Esophagus squamous epithelium (tissue), 5 donors: ENCODE data around the gene FRMD5. TPM values are rescaled to one million over a fixed set of nuclear protein-coding genes. Genes with fewer than 3 reads are reported as not detected.

Experiments used
- DNase-seq: peaks from one replicate; lab custom pipeline; 2025; lab: John Stamatoyannopoulos, UW
- H3K27ac ChIP-seq, 4 donors: fragments of 200-600 bp; sonication (generic); one replicate each; pipeline ENCODE4 v1.5.1; 2016 to 2019; ENCODE audit warnings: mild to moderate bottlenecking in 1 of 4
- H3K27me3 ChIP-seq, 4 donors: fragments of 200-600 bp; sonication (generic); 1 replicate in 3 of 4; 2 replicates in 1 of 4; pipeline versions ENCODE4 v1.5.1 to v1.6.0; 2017 to 2021; ENCODE audit warnings: antibody characterized with exemption in 1 of 4
- H3K36me3 ChIP-seq, 3 donors: fragments of 200-600 bp; sonication (generic); one replicate each; pipeline ENCODE4 v1.5.1; 2016 to 2019
- H3K4me1 ChIP-seq, 3 donors: fragments of 200-600 bp; sonication (generic); one replicate each; pipeline ENCODE4 v1.5.1; 2017 to 2019
- H3K4me3 ChIP-seq, 4 donors: fragments of 200-600 bp; sonication (generic); 1 replicate in 3 of 4; 2 replicates in 1 of 4; pipeline ENCODE4 v1.5.1; 2016 to 2019; ENCODE audit warnings: mild to moderate bottlenecking in 2 of 4, moderate library complexity in 1 of 4
- H3K9me3 ChIP-seq, 3 donors: fragments of 200-600 bp; sonication (generic); one replicate each; pipeline ENCODE4 v1.5.1; 2016 to 2019
- CTCF ChIP-seq, 6 experiments: fragments of 450-650 bp in 4 of 6; fragments of 200-600 bp in 2 of 6; sonication (generic) in 2 of 6; IDR thresholded peaks; one replicate each; pipeline ENCODE4 v1.5.1; 2016 to 2019; ENCODE audit warnings: antibody characterized with exemption in 6 of 6, mild to moderate bottlenecking in 4 of 6, moderate library complexity in 4 of 6
- POLR2A ChIP-seq, 4 donors: fragments of 450-650 bp; IDR thresholded peaks; one replicate each; pipeline ENCODE4 v1.6.1; 2017; ENCODE audit warnings: antibody characterized with exemption in 4 of 4, mild to moderate bottlenecking in 4 of 4, moderate library complexity in 3 of 4
- WGBS, 2 donors: methylation state at CpG; one replicate each; pipeline ENCODE4 v1.1.5; 2018; 5-methylcytosine and 5-hydroxymethylcytosine counted together
- intact Hi-C: fragments of 100-400 bp; cut with DNase I; formaldehyde crosslinking; loops from one replicate; pipeline ENCODE4 v1.15.0; 2022
- total RNA-seq, 4 donors: library from RNA; depleted of rRNA; stranded (reverse); fragments of >200 nt; gene quantifications; one replicate each; pipeline ENCODE4 v1.1.0, GENCODE V29; 2016
- donor health status: DM: yes; HTN: yes; CAD: no.

FRMD5 gene
- total RNA-seq, 4 donors from 2014 or later: 0.19 TPM; not detected in 3

DNA sequence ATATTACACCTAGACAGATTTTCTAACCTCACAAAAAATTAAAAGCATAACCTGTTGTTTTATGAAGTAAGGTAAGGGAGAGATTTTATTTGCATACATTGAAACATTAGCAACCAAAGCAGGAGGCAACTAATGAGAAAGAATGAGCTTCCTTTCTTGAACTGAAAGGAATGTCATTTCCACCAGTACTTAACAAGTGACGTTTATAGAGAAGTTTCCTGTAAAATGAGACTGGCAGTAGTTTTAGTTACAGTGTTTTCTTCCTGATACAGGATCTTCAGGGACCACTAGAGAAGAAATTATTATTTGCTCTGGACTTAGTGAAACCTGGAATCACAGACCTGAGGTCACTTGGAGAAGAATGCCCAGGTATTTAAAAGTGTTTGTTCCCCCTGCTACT lies 27.4 kb upstream of the FRMD5 start:
- Histone ChIP-seq H3K27me3 (peaks cover 0 to 74% (median 0%) of the 10 kb centered on the region in 4 donors), H3K36me3 (no peaks in the 10 kb centered on the region), H3K9me3 (peaks cover 0 to 3% (median 0%) of the 10 kb centered on the region in 3 donors), H3K4me1 (no peaks in the 10 kb centered on the region), H3K27ac (no peak overlapping the region), H3K4me3 (no peak overlapping the region)
- intact Hi-C loops: no loop called here
- no peak for DNase-seq
- no peak for TF ChIP-seq CTCF (IDR thresholded peaks at IDR 0.05)
- no peak for TF ChIP-seq POLR2A (IDR thresholded peaks at IDR 0.05)
- 50% methylated on average over 1 of the region's 1 CpG for WGBS, 2 donors

DNA sequence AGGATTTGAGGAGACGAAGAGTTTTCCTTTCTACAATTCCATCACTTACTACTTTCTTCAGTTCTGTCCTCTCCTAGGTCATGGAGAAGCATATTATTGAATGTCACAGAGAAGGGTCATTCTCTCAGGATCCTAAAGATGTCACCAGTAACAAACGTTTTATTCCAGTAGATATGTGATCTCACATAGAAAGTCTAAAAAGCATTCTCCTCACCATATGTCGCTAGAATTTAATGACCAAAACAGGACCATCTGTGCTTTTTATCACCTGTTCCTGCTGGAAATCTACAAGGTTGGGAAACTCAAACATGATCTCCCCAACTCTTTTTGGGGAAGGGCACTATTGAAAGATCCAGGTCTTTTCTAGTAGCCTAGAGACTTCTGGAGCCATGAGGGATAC lies 24.0 kb upstream of the FRMD5 start:
- intact Hi-C loops: no loop called here
- DNase-seq: no peak
- H3K9me3 ChIP-seq: no peaks in the 10 kb centered on the region
- H3K4me1 ChIP-seq: no peaks in the 10 kb centered on the region
- H3K36me3 ChIP-seq: no peaks in the 10 kb centered on the region
- no peak overlapping the region for H3K27ac ChIP-seq
- H3K27me3 ChIP-seq: peaks cover 0 to 67% (median 0%) of the 10 kb centered on the region in 4 donors
- no peak for TF ChIP-seq POLR2A (IDR thresholded peaks at IDR 0.05)
- WGBS, 2 donors: 64 to 69% methylated on average over 3 of the region's 3 CpGs
- no peak overlapping the region for H3K4me3 ChIP-seq

DNA sequence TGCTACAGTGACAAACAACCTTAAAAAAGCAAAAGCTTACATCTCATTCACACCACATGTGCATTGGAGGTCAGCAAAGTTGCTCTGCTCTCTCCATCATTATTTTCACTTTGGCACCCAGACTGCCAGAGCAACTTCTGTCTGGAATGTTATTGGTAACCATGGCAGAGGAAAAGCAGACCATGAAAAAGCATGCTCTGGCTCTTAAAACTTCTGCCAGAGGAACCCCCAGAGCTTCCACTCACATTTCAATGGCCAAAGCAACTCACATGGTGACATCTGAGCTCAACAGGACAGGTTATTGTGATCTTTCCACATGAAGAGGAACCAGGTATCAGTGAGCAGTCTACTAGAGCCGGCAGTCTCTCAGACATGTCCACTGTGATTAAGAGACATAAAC lies 21.9 kb upstream of the FRMD5 start:
- WGBS, 2 donors: 60% methylated on average over 1 of the region's 1 CpG; no CpG with 5 or more reads in 1 of the 2 donors
- H3K9me3 ChIP-seq: no peaks in the 10 kb centered on the region
- no peaks in the 10 kb centered on the region for H3K36me3 ChIP-seq
- H3K27ac ChIP-seq: no peak overlapping the region
- intact Hi-C loops: no loop called here
- H3K4me3 ChIP-seq: no peak overlapping the region
- TF ChIP-seq CTCF (IDR thresholded peaks at IDR 0.05) (no peak), POLR2A (IDR thresholded peaks at IDR 0.05) (no peak)
- H3K27me3 ChIP-seq: peaks cover 0 to 71% (median 0%) of the 10 kb centered on the region in 4 donors
- H3K4me1 ChIP-seq: no peaks in the 10 kb centered on the region
- no peak for DNase-seq

DNA sequence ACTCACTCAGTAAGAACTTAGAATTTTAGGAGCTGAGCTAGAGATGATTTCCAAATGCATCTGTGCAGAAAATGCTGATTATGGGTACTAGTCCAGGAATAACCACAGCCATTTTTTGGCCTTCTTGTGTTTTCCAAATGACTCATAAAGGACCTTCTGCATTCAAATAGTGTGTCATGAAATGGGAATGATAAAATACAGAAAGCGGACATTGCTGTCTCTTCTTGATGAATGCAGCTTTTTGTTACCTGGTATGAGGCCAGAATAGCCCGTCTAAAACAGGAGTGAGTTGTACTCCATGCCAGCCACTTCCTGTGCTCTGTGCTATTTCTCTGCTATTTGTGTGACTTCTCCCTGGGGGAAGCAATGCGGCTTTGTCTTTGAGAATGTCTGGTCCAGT lies 20.5 kb upstream of the FRMD5 start:
- intact Hi-C loops: no loop called here
- Histone ChIP-seq H3K4me1 (no peaks in the 10 kb centered on the region), H3K27ac (no peak overlapping the region), H3K4me3 (no peak overlapping the region), H3K27me3 (peaks cover 0 to 78% (median 0%) of the 10 kb centered on the region in 4 donors), H3K9me3 (no peaks in the 10 kb centered on the region), H3K36me3 (no peaks in the 10 kb centered on the region)
- 44 to 46% methylated on average over 3 of the region's 3 CpGs for WGBS, 2 donors
- no peak for TF ChIP-seq POLR2A (IDR thresholded peaks at IDR 0.05)
- TF ChIP-seq CTCF (IDR thresholded peaks at IDR 0.05): no peak
- no peak for DNase-seq

GRCh38 chr15:44208956-44209355 lies 13.9 kb upstream of the FRMD5 start:
- DNase-seq: no peak
- Histone ChIP-seq H3K4me3 (no peak overlapping the region), H3K9me3 (no peaks in the 10 kb centered on the region), H3K27me3 (peaks cover 0 to 48% (median 0%) of the 10 kb centered on the region in 4 donors), H3K4me1 (no peaks in the 10 kb centered on the region), H3K36me3 (no peaks in the 10 kb centered on the region), H3K27ac (no peak overlapping the region)
- intact Hi-C loops: no loop called here
- 79 to 91% methylated on average over 2 of the region's 2 CpGs for WGBS, 2 donors
- no peak for TF ChIP-seq CTCF (IDR thresholded peaks at IDR 0.05)
- TF ChIP-seq POLR2A (IDR thresholded peaks at IDR 0.05): no peak

DNA sequence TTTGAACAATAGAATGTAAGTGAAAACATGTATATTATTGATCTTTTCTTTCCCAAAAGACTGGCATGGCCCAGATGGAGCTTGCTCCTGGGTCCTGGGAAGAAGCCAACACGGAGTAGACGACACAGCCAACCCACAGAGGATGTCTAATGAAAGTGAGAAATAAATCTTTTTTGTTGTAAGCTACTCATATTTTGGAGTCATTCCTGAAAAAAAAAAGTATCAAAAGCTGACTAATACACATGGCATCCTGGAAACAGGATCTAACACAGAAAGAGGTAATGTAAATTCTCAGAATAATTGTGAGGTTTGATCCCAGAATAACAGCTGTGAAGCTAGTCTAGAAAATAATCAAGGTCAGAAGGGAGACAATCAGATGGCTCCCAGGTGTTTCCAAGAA lies 12.6 kb upstream of the FRMD5 start:
- Histone ChIP-seq H3K27ac (no peak overlapping the region), H3K27me3 (peaks cover 0 to 44% (median 0%) of the 10 kb centered on the region in 4 donors), H3K36me3 (no peaks in the 10 kb centered on the region), H3K4me1 (no peaks in the 10 kb centered on the region), H3K4me3 (no peak overlapping the region), H3K9me3 (no peaks in the 10 kb centered on the region)
- intact Hi-C loops: no loop called here
- no peak for DNase-seq
- WGBS, 2 donors: 12 to 24% methylated on average over 2 of the region's 2 CpGs
- TF ChIP-seq POLR2A (IDR thresholded peaks at IDR 0.05) (no peak), CTCF (IDR thresholded peaks at IDR 0.05) (no peak)
